H9 (cell line): ENCODE data around the gene ALOX12B. TPM values are rescaled to one million over a fixed set of nuclear protein-coding genes. Genes with fewer than 3 reads are reported as not detected.

ENCODE experiments used
- DNase-seq: peaks from one replicate; pipeline ENCODE4 v3.0.0-alpha.2; 2017
- H2AFZ ChIP-seq: one replicate; pipeline ENCODE4 v1.6.1; 2013; ENCODE audit warnings: mild to moderate bottlenecking, low read length, control low read depth, moderate library complexity
- H2AK5ac ChIP-seq: 2 replicates; pipeline ENCODE4 v1.6.1; 2013; ENCODE audit warnings: low read length, control low read depth, mixed read lengths; ENCODE audit not compliant: insufficient read length
- H2BK120ac ChIP-seq: one replicate; pipeline ENCODE4 v1.6.1; 2013; ENCODE audit warnings: low read depth, mild to moderate bottlenecking, low read length, control low read depth, inconsistent platforms; ENCODE audit not compliant: poor library complexity, severe bottlenecking
- H2BK12ac ChIP-seq: 2 replicates; pipeline ENCODE4 v1.6.1; 2013; ENCODE audit warnings: low read length, control low read depth, mixed read lengths, low read depth; ENCODE audit not compliant: insufficient read length
- H2BK15ac ChIP-seq: 2 replicates; pipeline ENCODE4 v1.6.1; 2013; ENCODE audit warnings: low read depth, low read length, control low read depth
- H2BK20ac ChIP-seq: one replicate; pipeline ENCODE4 v1.6.1; 2013; ENCODE audit warnings: low read depth, mild to moderate bottlenecking, low read length, control low read depth, inconsistent platforms; ENCODE audit not compliant: poor library complexity, severe bottlenecking
- H2BK5ac ChIP-seq: 2 replicates; pipeline ENCODE4 v1.6.1; 2013; ENCODE audit warnings: low read length, control low read depth, mixed read lengths; ENCODE audit not compliant: insufficient read length
- H3K14ac ChIP-seq: 2 replicates; pipeline ENCODE4 v1.6.1; 2013; ENCODE audit warnings: low read length, control low read depth; ENCODE audit not compliant: insufficient read depth
- H3K18ac ChIP-seq: 2 replicates; pipeline ENCODE4 v1.6.1; 2013; ENCODE audit warnings: low read depth, mild to moderate bottlenecking, mixed read lengths, low read length, control low read depth; ENCODE audit not compliant: insufficient read length
- H3K23ac ChIP-seq: 2 replicates; pipeline ENCODE4 v1.6.1; 2013; ENCODE audit warnings: low read length, control low read depth, mixed read lengths, low read depth; ENCODE audit not compliant: insufficient read length
- H3K23me2 ChIP-seq: 2 replicates; pipeline ENCODE4 v1.6.1; 2013; ENCODE audit warnings: low read depth, mild to moderate bottlenecking, mixed read lengths, low read length, control low read depth; ENCODE audit not compliant: insufficient read length, poor library complexity, severe bottlenecking
- H3K27ac ChIP-seq: 2 replicates; pipeline ENCODE4 v1.5.1; 2013; ENCODE audit warnings: low read length, control low read depth, mixed read lengths, low read depth; ENCODE audit not compliant: insufficient read length
- H3K27me3 ChIP-seq: 2 replicates; pipeline ENCODE4 v1.6.1; 2013; ENCODE audit warnings: low read length, control low read depth, inconsistent platforms; ENCODE audit not compliant: insufficient read depth
- H3K4ac ChIP-seq: 2 replicates; pipeline ENCODE4 v1.6.1; 2013; ENCODE audit warnings: low read depth, mild to moderate bottlenecking, control low read depth, inconsistent platforms, low read length, moderate library complexity
- H3K4me1 ChIP-seq: 2 replicates; pipeline ENCODE4 v1.6.1; 2013; ENCODE audit warnings: low read length, control low read depth, inconsistent platforms; ENCODE audit not compliant: insufficient read depth
- H3K4me2 ChIP-seq: 2 replicates; pipeline ENCODE4 v1.6.1; 2013; ENCODE audit warnings: low read length, control low read depth, mixed read lengths; ENCODE audit not compliant: insufficient read length, insufficient read depth
- H3K56ac ChIP-seq: 2 replicates; pipeline ENCODE4 v1.6.1; 2013; ENCODE audit warnings: low read depth, mild to moderate bottlenecking, mixed read lengths, low read length, control low read depth; ENCODE audit not compliant: insufficient read length
- H3K79me1 ChIP-seq: 2 replicates; pipeline ENCODE4 v1.6.1; 2013; ENCODE audit warnings: low read depth, mild to moderate bottlenecking, moderate library complexity, low read length, control low read depth, inconsistent platforms; ENCODE audit not compliant: insufficient read depth, poor library complexity, severe bottlenecking
- H3K79me2 ChIP-seq: 2 replicates; pipeline ENCODE4 v1.6.1; 2013; ENCODE audit warnings: low read length, control low read depth, inconsistent platforms; ENCODE audit not compliant: insufficient read depth
- H3K9ac ChIP-seq: 2 replicates; pipeline ENCODE4 v1.6.1; 2013; ENCODE audit warnings: low read length, control low read depth, mixed read lengths; ENCODE audit not compliant: insufficient read length; ENCODE audit errors: extremely low read depth
- H3K9me3 ChIP-seq: one replicate; pipeline ENCODE4 v1.6.1; 2013; ENCODE audit warnings: low read depth, low read length, inconsistent platforms; ENCODE audit not compliant: control insufficient read depth
- H3T11ph ChIP-seq: one replicate; pipeline ENCODE4 v1.6.1; 2013; ENCODE audit warnings: mild to moderate bottlenecking, low read length, control low read depth, inconsistent platforms
- H4K20me1 ChIP-seq: one replicate; pipeline ENCODE4 v1.6.1; 2013; ENCODE audit not compliant: control insufficient read depth, insufficient read length, insufficient read depth
- H4K5ac ChIP-seq: 2 replicates; pipeline ENCODE4 v1.6.1; 2013; ENCODE audit warnings: low read depth, mild to moderate bottlenecking, mixed read lengths, low read length, control low read depth; ENCODE audit not compliant: insufficient read length
- H4K8ac ChIP-seq: replicated peaks from 2 replicates; pipeline ENCODE4 v1.6.1; 2013; ENCODE audit warnings: low read length, control low read depth, mixed read lengths, low read depth; ENCODE audit not compliant: insufficient read length
- H4K91ac ChIP-seq: 2 replicates; pipeline ENCODE4 v1.6.1; 2013; ENCODE audit warnings: low read depth, mild to moderate bottlenecking, moderate library complexity, mixed read lengths, low read length, control low read depth; ENCODE audit not compliant: insufficient read length
- H3K27ac Mint-ChIP-seq, 3 experiments: 2 replicates in 2 of 3; 3 replicates in 1 of 3; pipeline ENCODE4 v1.8.0; 2020 to 2021; ENCODE audit warnings: mixed read lengths in 3 of 3, mild to moderate bottlenecking in 1 of 3, moderate library complexity in 1 of 3
- H3K27me3 Mint-ChIP-seq: 2 replicates; pipeline ENCODE4 v1.8.0; 2021; ENCODE audit warnings: low read depth, mild to moderate bottlenecking, moderate library complexity, mixed read lengths
- H3K36me3 Mint-ChIP-seq, 3 experiments: 2 replicates in 2 of 3; 3 replicates in 1 of 3; pipeline ENCODE4 v1.8.0; 2020 to 2021; ENCODE audit warnings: low read depth in 3 of 3, mixed read lengths in 3 of 3; ENCODE audit not compliant: insufficient read depth in 1 of 3
- H3K4me1 Mint-ChIP-seq, 2 experiments: 2 replicates each; pipeline ENCODE4 v1.8.0; 2020; ENCODE audit warnings: mixed read lengths in 2 of 2
- H3K4me3 Mint-ChIP-seq, 2 experiments: 2 replicates in 1 of 2; 3 replicates in 1 of 2; pipeline ENCODE4 v1.8.0; 2020 to 2021; ENCODE audit warnings: mild to moderate bottlenecking in 2 of 2, mixed read lengths in 2 of 2, moderate library complexity in 1 of 2
- H3K9me3 Mint-ChIP-seq, 2 experiments: 2 replicates in 1 of 2; 3 replicates in 1 of 2; pipeline ENCODE4 v1.8.0; 2020; ENCODE audit warnings: mild to moderate bottlenecking in 2 of 2, mixed read lengths in 2 of 2, moderate library complexity in 1 of 2
- CTCF ChIP-seq: fragments of 200-600 bp; sonication (generic); conservative IDR thresholded peaks from 3 replicates; pipeline ENCODE4 v1.8.0; 2021; ENCODE audit warnings: antibody characterized with exemption, mild to moderate bottlenecking
- WGBS: extraction: QIAGEN DNeasy Blood & Tissue Kit; methylation state at CpG from one replicate; pipeline ENCODE4 v1.1.7; 2013; ENCODE audit warnings: missing lambda C conversion rate, low lambda C conversion rate, mixed read lengths; ENCODE audit not compliant: insufficient read length; ENCODE audit errors: extremely low coverage; 5-methylcytosine and 5-hydroxymethylcytosine counted together
- total RNA-seq: library from RNA; stranded (reverse); gene quantifications from 2 replicates; pipeline ENCODE4 v1.2.1, GENCODE V29; 2021

The ALOX12B gene
- total RNA-seq, 1 experiment from 2014 or later: 1.2 TPM

- H3K4me3 Mint-ChIP-seq: peak overlapping the region in 1 of 2 experiments; percentile 45; a peak in 2 of 5 replicates
- Histone ChIP-seq H3T11ph (no peak overlapping the region), H4K8ac (no peak overlapping the region), H2BK5ac (no peak overlapping the region), H3K9me3 (no peaks in the 10 kb centered on the region), H2AK5ac (no peak overlapping the region), H3K79me1 (no peaks in the 10 kb centered on the region), H3K18ac (no peak overlapping the region), H3K23me2 (peaks cover 29% of the 10 kb centered on the region), H4K91ac (no peak overlapping the region), H2BK15ac (no peak overlapping the region), H3K4me2 (no peak overlapping the region), H3K9ac (no peak overlapping the region), H3K79me2 (no peaks in the 10 kb centered on the region), H2AFZ (no peak overlapping the region), H2BK120ac (no peak overlapping the region), H3K27me3 (peaks cover 25% of the 10 kb centered on the region), H3K4ac (no peak overlapping the region), H3K56ac (no peak overlapping the region), H2BK20ac (no peak overlapping the region), H3K23ac (no peak overlapping the region), H4K20me1 (no peaks in the 10 kb centered on the region), H3K27ac (no peak overlapping the region), H4K5ac (no peak overlapping the region), H2BK12ac (no peak overlapping the region), H3K14ac (no peak overlapping the region), H3K4me1 (no peaks in the 10 kb centered on the region; the same call in 1 of the 2 replicates)
- no peak for DNase-seq
- no peak overlapping the region for H3K27ac Mint-ChIP-seq
- TF ChIP-seq CTCF: no peak
- peaks cover 74% of the 10 kb centered on the region for H3K27me3 Mint-ChIP-seq
- no peaks in the 10 kb centered on the region; a peak in 1 of 7 replicates for H3K36me3 Mint-ChIP-seq
- H3K9me3 Mint-ChIP-seq: peaks cover 2 to 8% of the 10 kb centered on the region in 2 experiments; a peak in 3 of 5 replicates
- peaks cover 30 to 37% of the 10 kb centered on the region in 2 experiments for H3K4me1 Mint-ChIP-seq
- WGBS: no CpG with 5 or more reads among the region's 14 CpGs
These were observed 40.7 kb upstream of the ALOX12B start for GRCh38 chr17:8128125-8128784.
